ENCODE data around the gene OPN4.
A peak's percentile ranks its signal among the peaks of the same experiment; 100 is the strongest.
"Not testable (repeated sequence)": the region's sequence is repeated elsewhere in the genome, so short reads cannot be mapped to it uniquely, and the experiment has no call there.

The OPN4 gene

GRCh38 chr10:86654411-86655172 is at the start of gene OPN4:
Gene OPN4, plus strand, starts transcription at chr10:86654547. Its CDS starts 237 bp downstream, at chr10:86654784.
- DNase-seq: peak in 2 of 58 donors; percentile 22 to 29

GRCh38 chr10:86607674-86608073 is 46.7 kb upstream of the OPN4 start:
- no peak for DNase-seq

- DNase-seq: no peak
These were observed 44.4 kb upstream of the OPN4 start for GRCh38 chr10:86609920-86610319.

- no peak for DNase-seq
These were observed 43.0 kb upstream of the OPN4 start for GRCh38 chr10:86611386-86611785.

- DNase-seq: no peak
These were observed 41.3 kb upstream of the OPN4 start for GRCh38 chr10:86613096-86613495.

- DNase-seq: no peak
These were observed 40.4 kb upstream of the OPN4 start for GRCh38 chr10:86613905-86614304.

- DNase-seq: no peak
These were observed 39.5 kb upstream of the OPN4 start for GRCh38 chr10:86614853-86615252.

- not testable (repeated sequence) for DNase-seq
These were observed 37.1 kb upstream of the OPN4 start for GRCh38 chr10:86617278-86617677.

- DNase-seq: no peak
These were observed 26.0 kb upstream of the OPN4 start for GRCh38 chr10:86628311-86628710.

- DNase-seq: no peak
These were observed 24.3 kb upstream of the OPN4 start for GRCh38 chr10:86630079-86630478.

- peak in 4 of 58 donors; percentile 12 to 23 (median 18) for DNase-seq
These were observed 22.1 kb upstream of the OPN4 start for GRCh38 chr10:86632009-86632800.

- DNase-seq: no peak
These were observed 21.4 kb upstream of the OPN4 start for GRCh38 chr10:86632951-86633350.

GRCh38 chr10:86635402-86635801 is 18.9 kb upstream of the OPN4 start:
- DNase-seq: no peak

GRCh38 chr10:86636311-86636710 is 18.0 kb upstream of the OPN4 start:
- DNase-seq: no peak

- DNase-seq: no peak
These were observed 12.3 kb upstream of the OPN4 start for GRCh38 chr10:86642021-86642420.

- no peak for DNase-seq
These were observed 11.8 kb upstream of the OPN4 start for GRCh38 chr10:86642499-86642898.

- DNase-seq: no peak
These were observed 10.1 kb upstream of the OPN4 start for GRCh38 chr10:86644152-86644793.

GRCh38 chr10:86644794-86645445 is 9.4 kb upstream of the OPN4 start:
- no peak for DNase-seq

GRCh38 chr10:86645621-86646165 is 8.7 kb upstream of the OPN4 start:
- not testable (repeated sequence) for DNase-seq

GRCh38 chr10:86646532-86646931 is 7.8 kb upstream of the OPN4 start:
- no peak for DNase-seq

- DNase-seq: no peak
These were observed 7.4 kb upstream of the OPN4 start for GRCh38 chr10:86646933-86647332.
